HL-60 (cell line): ENCODE data around the gene ARHGEF16.

ENCODE experiments used
- DNase-seq, 2 experiments: peaks; one replicate each; pipeline ENCODE4 v3.0.0-alpha.2; 2010 to 2020; ENCODE audit warnings: low read depth in 1 of 2, low spot score in 1 of 2
- H3K27ac ChIP-seq: fragments of 250-450 bp; sonication (Bioruptor Pico); replicated peaks from 2 replicates; pipeline ENCODE4 v1.5.1; 2020; ENCODE audit warnings: mild to moderate bottlenecking, moderate library complexity
- H3K27me3 ChIP-seq: fragments of 250-450 bp; sonication (Bioruptor Pico); 2 replicates; pipeline ENCODE4 v1.5.1; 2021; ENCODE audit warnings: mild to moderate bottlenecking, moderate library complexity; ENCODE audit not compliant: insufficient read depth, poor library complexity, severe bottlenecking
- H3K4me3 ChIP-seq: replicated peaks from 2 replicates; pipeline ENCODE4 v1.5.1; 2011; ENCODE audit warnings: mild to moderate bottlenecking, control low read depth, low read length; ENCODE audit not compliant: insufficient read depth
- CTCF ChIP-seq: IDR thresholded peaks from one replicate; pipeline ENCODE4 v1.5.1; 2011; ENCODE audit warnings: low read length, control low read depth, inconsistent platforms; ENCODE audit not compliant: insufficient read depth
- GABPA ChIP-seq: IDR thresholded peaks from 2 replicates; pipeline ENCODE4 v1.6.1; 2012; ENCODE audit warnings: low read depth
- POLR2AphosphoS5 ChIP-seq: IDR thresholded peaks from 2 replicates; pipeline ENCODE4 v1.6.1; 2012; ENCODE audit warnings: low read depth
- REST ChIP-seq: IDR thresholded peaks from 2 replicates; pipeline ENCODE4 v1.6.1; 2012; ENCODE audit warnings: low read depth; ENCODE audit not compliant: insufficient replicate concordance
- SPI1 ChIP-seq: IDR thresholded peaks from 2 replicates; pipeline ENCODE4 v1.6.1; 2012; ENCODE audit warnings: low read depth, mild to moderate bottlenecking, borderline replicate concordance

The ARHGEF16 gene

GRCh38 chr1:3405974-3406867, 48.2 kb upstream of the ARHGEF16 start:
- Histone ChIP-seq H3K4me3 (no peak overlapping the region), H3K27me3 (no peaks in the 10 kb centered on the region), H3K27ac (no peak overlapping the region)
- no peak for DNase-seq
- TF ChIP-seq GABPA (no peak), REST (no peak), CTCF (no peak), POLR2AphosphoS5 (no peak), SPI1 (no peak)

- no peak for TF ChIP-seq SPI1
- TF ChIP-seq GABPA = no peak
- TF ChIP-seq POLR2AphosphoS5 = no peak
- H3K4me3 ChIP-seq = no peak overlapping the region
- DNase-seq = no peak
- no peak overlapping the region for H3K27ac ChIP-seq
- no peaks in the 10 kb centered on the region for H3K27me3 ChIP-seq
Observed at GRCh38 chr1:3407021-3407420, 47.4 kb upstream of the ARHGEF16 start.

GRCh38 chr1:3408751-3409266, 45.7 kb upstream of the ARHGEF16 start:
- H3K27me3 ChIP-seq = no peaks in the 10 kb centered on the region
- H3K27ac ChIP-seq = no peak overlapping the region
- DNase-seq = no peak
- TF ChIP-seq GABPA (no peak), SPI1 (no peak), POLR2AphosphoS5 (no peak), REST (no peak), CTCF (no peak)
- H3K4me3 ChIP-seq = no peak overlapping the region

GRCh38 chr1:3409366-3410141, 44.9 kb upstream of the ARHGEF16 start:
- H3K4me3 ChIP-seq = no peak overlapping the region
- TF ChIP-seq REST (no peak), SPI1 (no peak), CTCF (no peak), GABPA (no peak), POLR2AphosphoS5 (no peak)
- DNase-seq = no peak
- H3K27ac ChIP-seq = no peak overlapping the region
- no peaks in the 10 kb centered on the region for H3K27me3 ChIP-seq
